Ovary (tissue), 3 donors: ENCODE data around the gene PLCB1.

Experiments used
- CTCF ChIP-seq, 3 donors: fragments of 450-650 bp in 2 of 3; fragments of 200-600 bp in 1 of 3; IDR thresholded peaks; one replicate each; pipeline versions ENCODE4 v1.5.1 to v1.8.0; 2016 to 2022; ENCODE audit warnings: antibody characterized with exemption in 3 of 3, mild to moderate bottlenecking in 1 of 3
- EP300 ChIP-seq: sonication (generic); formaldehyde crosslinking; IDR thresholded peaks from one replicate; pipeline ENCODE4 v1.6.1; 2017; ENCODE audit warnings: antibody characterized with exemption
- donor health status: DM: no; HTN: no; CAD: no.

- no peak for TF ChIP-seq EP300
- TF ChIP-seq CTCF (IDR thresholded peaks at IDR 0.05): no peak
Measured at GRCh38 chr20:8330785-8331695, 199.0 kb downstream of the PLCB1 start.
